Measurements from ENCODE around the gene CD300LD.

GRCh38 chr17:74607221-74607620 lies 15.1 kb upstream of the CD300LD start:
- no peak for TF ChIP-seq CTCF (IDR thresholded peaks at IDR 0.05)
- TF ChIP-seq POLR2AphosphoS5 (IDR thresholded peaks at IDR 0.05; ENCODE audit: low read depth, low read length) = no peak
- no peak for TF ChIP-seq SIN3A (IDR thresholded peaks at IDR 0.05; ENCODE audit: borderline replicate concordance, insufficient read depth, low read depth, low read length)

Data from Panc1 (cell line).